Upper lobe of right lung (tissue), 1 donor: ENCODE measurements around the gene C1S. TPM values are rescaled to one million over a fixed set of nuclear protein-coding genes. Genes with fewer than 3 reads are reported as not detected.
"Not testable (repeated sequence)": the region's sequence is repeated elsewhere in the genome, so short reads cannot be mapped to it uniquely, and the experiment has no call there.

Experiments used
- ATAC-seq: fragments of 200-7000 bp; cut with Tn5 transposase; one replicate; pipeline ENCODE4 v1.9.1; 2020; ENCODE audit warnings: mild to moderate bottlenecking, moderate library complexity
- DNase-seq: peaks from one replicate; pipeline ENCODE4 v3.0.0-alpha.2; 2020
- H3K27ac ChIP-seq: fragments of 200-600 bp; one replicate; pipeline ENCODE4 v1.8.0; 2022
- H3K27me3 ChIP-seq: fragments of 200-600 bp; one replicate; pipeline ENCODE4 v1.8.0; 2022; ENCODE audit warnings: mild to moderate bottlenecking
- H3K36me3 ChIP-seq: fragments of 200-600 bp; one replicate; pipeline ENCODE4 v1.8.0; 2022
- H3K4me1 ChIP-seq: fragments of 200-600 bp; one replicate; pipeline ENCODE4 v1.8.0; 2022
- H3K4me3 ChIP-seq: fragments of 200-600 bp; one replicate; pipeline ENCODE4 v1.8.0; 2022; ENCODE audit warnings: mild to moderate bottlenecking
- H3K9me3 ChIP-seq: fragments of 200-600 bp; one replicate; pipeline ENCODE4 v1.8.0; 2022
- intact Hi-C: fragments of 100-400 bp; cut with DNase I; formaldehyde crosslinking; loops from one replicate; pipeline ENCODE4 v1.11.0; 2022
- total RNA-seq: library from RNA; stranded (reverse); fragmentation: NEBNext Ultra II Directional; extraction: Animal tissue kit (Norgen Biotek cat#: 25700); gene quantifications from one replicate; pipeline ENCODE4 v1.2.1, GENCODE V29; 2021
- TF ChIP-seq, protein P1 (sequence below): fragments of 200-600 bp; IDR thresholded peaks from one replicate; pipeline ENCODE4 v1.8.0; 2022; ENCODE audit warnings: antibody characterized with exemption
- donor health status: DM: no; HTN: yes; CAD: no; lungs with severe emphysema.

Gene C1S
- total RNA-seq, 1 donor from 2014 or later = 321 TPM

- TF ChIP-seq, protein P1, sequence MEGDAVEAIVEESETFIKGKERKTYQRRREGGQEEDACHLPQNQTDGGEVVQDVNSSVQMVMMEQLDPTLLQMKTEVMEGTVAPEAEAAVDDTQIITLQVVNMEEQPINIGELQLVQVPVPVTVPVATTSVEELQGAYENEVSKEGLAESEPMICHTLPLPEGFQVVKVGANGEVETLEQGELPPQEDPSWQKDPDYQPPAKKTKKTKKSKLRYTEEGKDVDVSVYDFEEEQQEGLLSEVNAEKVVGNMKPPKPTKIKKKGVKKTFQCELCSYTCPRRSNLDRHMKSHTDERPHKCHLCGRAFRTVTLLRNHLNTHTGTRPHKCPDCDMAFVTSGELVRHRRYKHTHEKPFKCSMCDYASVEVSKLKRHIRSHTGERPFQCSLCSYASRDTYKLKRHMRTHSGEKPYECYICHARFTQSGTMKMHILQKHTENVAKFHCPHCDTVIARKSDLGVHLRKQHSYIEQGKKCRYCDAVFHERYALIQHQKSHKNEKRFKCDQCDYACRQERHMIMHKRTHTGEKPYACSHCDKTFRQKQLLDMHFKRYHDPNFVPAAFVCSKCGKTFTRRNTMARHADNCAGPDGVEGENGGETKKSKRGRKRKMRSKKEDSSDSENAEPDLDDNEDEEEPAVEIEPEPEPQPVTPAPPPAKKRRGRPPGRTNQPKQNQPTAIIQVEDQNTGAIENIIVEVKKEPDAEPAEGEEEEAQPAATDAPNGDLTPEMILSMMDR = no peak
- Histone ChIP-seq H3K4me3 (no peak overlapping the region), H3K27me3 (no peaks in the 10 kb centered on the region), H3K4me1 (peaks cover 8% of the 10 kb centered on the region), H3K27ac (no peak overlapping the region), H3K36me3 (peaks cover 61% of the 10 kb centered on the region), H3K9me3 (no peaks in the 10 kb centered on the region)
- intact Hi-C loops = loop anchor here (10.0 kb wide), 1 partner anchor 158 kb away; the partner anchor contains the start of genes C12orf57 and RNU7-1
- DNase-seq (no peak), ATAC-seq (no peak)
Measured at GRCh38 chr12:7102582-7102981, 42.1 kb downstream of the C1S start.

- Histone ChIP-seq H3K4me1 (peaks cover 8% of the 10 kb centered on the region), H3K9me3 (no peaks in the 10 kb centered on the region), H3K27ac (no peak overlapping the region), H3K36me3 (peaks cover 47% of the 10 kb centered on the region), H3K4me3 (no peak overlapping the region), H3K27me3 (no peaks in the 10 kb centered on the region)
- ATAC-seq = no peak
- TF ChIP-seq, protein P1 = no peak
- no peak for DNase-seq
- intact Hi-C loops = loop anchor here (10.0 kb wide), 1 partner anchor 159 kb away; the partner anchor contains the start of genes C12orf57 and RNU7-1
Measured at GRCh38 chr12:7103837-7104584, 43.5 kb downstream of the C1S start.

DNA sequence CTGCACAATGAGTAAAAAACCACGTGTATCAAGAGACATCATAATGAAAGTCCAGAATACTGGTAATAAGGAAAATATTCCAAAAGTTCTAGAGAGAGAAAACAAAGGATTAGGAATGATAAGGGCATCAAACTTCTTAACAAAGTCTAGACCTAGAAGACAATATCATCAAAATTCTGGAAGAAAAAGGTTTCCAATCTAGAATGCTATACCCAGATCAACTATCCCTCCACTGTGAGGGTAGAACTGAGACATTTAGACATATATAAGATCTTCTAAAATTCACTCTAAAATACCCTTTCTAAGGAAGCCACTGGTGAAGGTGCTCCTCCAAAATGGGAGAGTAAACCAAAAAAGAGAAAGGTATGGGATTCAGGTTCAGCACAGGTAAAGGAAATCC lies 45.6 kb downstream of the C1S start:
- no peak for DNase-seq
- intact Hi-C loops = loop anchor here (10.0 kb wide), 1 partner anchor 161 kb away; the partner anchor contains the start of genes C12orf57 and RNU7-1
- Histone ChIP-seq H3K27ac (no peak overlapping the region), H3K9me3 (no peaks in the 10 kb centered on the region), H3K36me3 (peaks cover 30% of the 10 kb centered on the region), H3K27me3 (no peaks in the 10 kb centered on the region), H3K4me1 (peaks cover 16% of the 10 kb centered on the region), H3K4me3 (no peak overlapping the region)
- TF ChIP-seq, protein P1 = no peak
- ATAC-seq = no peak

GRCh38 chr12:7107181-7107580 lies 46.7 kb downstream of the C1S start:
- Histone ChIP-seq H3K4me3 (peak overlapping the region; percentile 77), H3K27ac (peak overlapping the region; percentile 98), H3K4me1 (peaks cover 16% of the 10 kb centered on the region), H3K36me3 (peaks cover 24% of the 10 kb centered on the region)
- not testable (repeated sequence) for H3K9me3 ChIP-seq, ATAC-seq, H3K27me3 ChIP-seq
- intact Hi-C loops = loop anchor here (10.0 kb wide), 1 partner anchor 162 kb away; the partner anchor contains the start of genes C12orf57 and RNU7-1
- peak; percentile 4 for DNase-seq

- peaks cover 21% of the 10 kb centered on the region for H3K4me1 ChIP-seq
- no peaks in the 10 kb centered on the region for H3K9me3 ChIP-seq
- H3K4me3 ChIP-seq = peak overlapping the region; percentile 77
- peaks cover 20% of the 10 kb centered on the region for H3K36me3 ChIP-seq
- no peaks in the 10 kb centered on the region for H3K27me3 ChIP-seq
- TF ChIP-seq, protein P1 = no peak
- intact Hi-C loops = loop anchor here (10.0 kb wide), 1 partner anchor 163 kb away; the partner anchor contains the start of genes C12orf57 and RNU7-1
- DNase-seq (no peak), ATAC-seq (peak; percentile 19)
- peak overlapping the region; percentile 98 for H3K27ac ChIP-seq
Measured at GRCh38 chr12:7107636-7108002, 47.1 kb downstream of the C1S start.
